AG20443 (cell line): Measurements from ENCODE around the gene SCMH1.
"Not testable (repeated sequence)": the region's sequence is repeated elsewhere in the genome, so short reads cannot be mapped to it uniquely, and the experiment has no call there.

Experiments
- DNase-seq: peaks from one replicate; pipeline ENCODE4 v3.0.0; 2012; ENCODE audit warnings: low spot score, mixed read lengths

The SCMH1 gene

GRCh38 chr1:41211608-41212007, 30.5 kb downstream of the SCMH1 start:
- DNase-seq: not testable (repeated sequence)

- not testable (repeated sequence) for DNase-seq
These were observed 35.1 kb downstream of the SCMH1 start for GRCh38 chr1:41207053-41207452.

DNA sequence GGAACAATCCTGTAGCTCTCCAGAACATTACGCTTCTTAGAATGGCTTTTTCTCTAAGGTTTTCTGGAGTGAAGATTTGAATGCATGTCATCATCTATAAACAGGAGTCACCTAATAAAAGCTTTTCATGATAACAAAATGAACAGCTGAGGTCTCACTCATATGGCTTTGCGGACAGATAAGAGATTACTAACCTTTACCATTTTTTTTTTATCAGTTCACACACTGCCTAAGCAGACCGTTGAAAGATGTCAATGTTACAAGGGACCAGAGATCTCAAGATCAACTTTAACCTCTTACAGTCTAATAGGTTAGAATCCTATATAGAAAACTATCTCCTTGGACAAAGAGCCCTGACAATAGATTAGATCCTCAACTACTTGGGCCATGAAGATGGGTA, 41.4 kb downstream of the SCMH1 start:
- DNase-seq: no peak

DNA sequence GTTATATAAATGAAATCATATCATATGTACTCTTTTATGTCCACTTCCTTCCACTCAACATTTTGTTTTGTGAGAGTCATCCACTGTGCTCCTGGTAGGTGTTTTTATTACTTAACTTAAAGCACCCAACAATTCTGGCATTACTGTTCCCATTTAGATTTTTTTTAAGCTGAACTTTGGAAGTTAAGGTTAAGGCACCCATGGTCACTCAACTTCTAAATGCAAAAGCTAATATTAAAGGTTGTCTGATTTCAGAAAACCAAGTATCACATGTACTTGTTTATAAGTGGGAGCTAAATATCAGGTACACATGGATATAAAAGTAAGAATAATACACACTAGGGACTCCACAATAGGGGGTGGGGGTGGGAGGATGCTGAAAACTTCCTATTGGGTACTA, 42.7 kb downstream of the SCMH1 start:
- DNase-seq: no peak

- DNase-seq: no peak
These were observed 49.5 kb downstream of the SCMH1 start for GRCh38 chr1:41192456-41193178.

DNA sequence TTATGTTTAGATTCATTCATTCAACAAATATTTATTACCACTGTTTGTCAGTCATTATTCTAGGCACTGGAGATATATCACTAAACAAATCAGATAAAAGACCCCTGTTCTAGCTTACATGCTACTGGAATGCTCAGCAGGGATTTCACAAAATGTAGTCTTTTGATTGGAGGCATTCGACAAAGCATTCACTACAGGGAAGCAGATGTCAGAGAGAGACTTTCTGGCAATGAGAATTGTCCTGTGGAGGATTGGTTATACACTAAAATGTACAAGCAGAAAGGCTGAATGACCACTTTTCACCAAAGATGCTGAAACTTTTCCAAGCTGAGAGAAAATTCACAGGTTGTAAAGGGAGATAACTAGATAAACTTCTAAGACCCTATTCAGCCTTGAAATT, 57.7 kb downstream of the SCMH1 start:
- no peak for DNase-seq

DNA sequence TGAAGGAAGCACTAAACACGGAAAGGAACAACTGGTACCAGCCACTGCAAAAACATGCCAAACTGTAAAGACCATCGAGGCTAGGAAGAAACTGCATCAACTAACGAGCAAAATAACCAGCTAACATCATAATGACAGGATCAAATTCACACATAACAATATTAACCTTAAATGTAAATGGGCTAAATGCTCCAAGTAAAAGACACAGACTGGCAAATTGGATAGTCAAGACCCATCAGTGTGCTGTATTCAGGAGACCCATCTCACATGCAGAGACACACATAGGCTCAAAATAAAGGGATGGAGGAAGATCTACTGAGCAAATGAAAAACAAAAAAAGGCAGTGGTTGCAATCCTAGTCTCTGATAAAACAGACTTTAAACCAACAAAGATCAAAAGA, 63.9 kb downstream of the SCMH1 start:
- DNase-seq: not testable (repeated sequence)

- DNase-seq: no peak
These were observed 66.6 kb downstream of the SCMH1 start for GRCh38 chr1:41175546-41175945.

DNA sequence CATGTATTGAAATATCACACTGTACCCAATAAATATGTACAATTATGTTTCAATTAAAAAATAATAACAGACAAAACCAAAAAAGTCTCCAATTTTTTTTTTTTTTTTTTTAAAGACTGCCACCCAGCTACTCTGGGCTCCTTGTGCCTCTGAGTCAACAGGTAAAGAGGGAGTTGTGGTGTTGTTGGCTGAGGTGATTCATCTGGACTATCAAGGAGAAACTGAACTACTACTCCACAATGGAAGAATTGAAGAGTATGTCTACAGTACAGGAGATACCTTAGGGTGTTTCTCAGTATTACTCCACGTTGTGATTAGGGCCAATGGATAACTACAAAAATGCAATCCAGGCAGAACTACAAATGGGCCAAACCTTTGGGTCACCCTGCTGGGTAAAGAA, 67.9 kb downstream of the SCMH1 start:
- no peak for DNase-seq

DNA sequence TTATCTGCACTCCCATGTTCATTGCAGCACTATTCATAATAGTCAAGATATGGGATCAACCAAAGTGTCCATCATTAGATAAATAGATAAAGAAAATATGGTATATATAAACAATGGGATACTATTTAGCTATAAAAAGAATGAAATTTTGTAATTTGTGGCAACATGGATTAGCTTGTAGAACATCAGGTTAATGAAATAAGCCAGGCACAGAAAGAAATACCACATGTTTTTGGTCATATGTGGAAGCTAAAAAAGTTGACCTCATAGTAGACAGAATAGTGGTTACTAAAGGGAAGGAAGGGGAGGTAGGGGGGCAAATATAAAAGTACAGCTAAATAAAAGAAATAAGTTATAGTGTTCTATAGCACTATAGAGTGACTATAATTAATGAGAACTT, 68.5 kb downstream of the SCMH1 start:
- no peak for DNase-seq

DNA sequence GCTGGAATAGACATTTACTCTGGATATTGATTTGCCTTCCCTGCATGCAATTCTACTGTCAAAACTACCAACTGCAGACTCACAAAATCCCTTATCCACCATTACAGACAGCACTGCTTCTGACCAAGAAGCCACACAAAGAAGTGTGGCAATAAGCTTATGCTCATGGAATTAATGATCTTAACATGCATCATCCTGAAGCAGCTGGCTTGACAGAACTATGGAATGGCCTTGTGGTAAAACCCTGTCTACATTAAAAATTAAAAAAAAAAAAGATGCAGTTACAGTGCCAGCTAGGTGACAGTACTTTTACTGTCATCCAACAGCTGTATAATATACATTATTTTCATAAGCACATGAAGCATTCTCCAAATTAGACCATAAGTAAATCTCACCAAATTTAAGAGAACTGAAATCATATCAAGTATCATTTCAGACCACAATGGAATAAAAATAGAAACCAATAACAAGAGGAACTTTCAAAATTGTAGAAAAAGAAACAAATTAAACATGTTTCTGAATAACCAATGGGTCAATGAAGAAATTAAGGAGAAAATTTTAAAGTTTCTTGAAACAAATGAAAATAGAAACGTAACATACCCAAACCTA, 70.7 kb downstream of the SCMH1 start:
- no peak for DNase-seq

GRCh38 chr1:41169799-41170180, 72.3 kb downstream of the SCMH1 start:
- DNase-seq: no peak

DNA sequence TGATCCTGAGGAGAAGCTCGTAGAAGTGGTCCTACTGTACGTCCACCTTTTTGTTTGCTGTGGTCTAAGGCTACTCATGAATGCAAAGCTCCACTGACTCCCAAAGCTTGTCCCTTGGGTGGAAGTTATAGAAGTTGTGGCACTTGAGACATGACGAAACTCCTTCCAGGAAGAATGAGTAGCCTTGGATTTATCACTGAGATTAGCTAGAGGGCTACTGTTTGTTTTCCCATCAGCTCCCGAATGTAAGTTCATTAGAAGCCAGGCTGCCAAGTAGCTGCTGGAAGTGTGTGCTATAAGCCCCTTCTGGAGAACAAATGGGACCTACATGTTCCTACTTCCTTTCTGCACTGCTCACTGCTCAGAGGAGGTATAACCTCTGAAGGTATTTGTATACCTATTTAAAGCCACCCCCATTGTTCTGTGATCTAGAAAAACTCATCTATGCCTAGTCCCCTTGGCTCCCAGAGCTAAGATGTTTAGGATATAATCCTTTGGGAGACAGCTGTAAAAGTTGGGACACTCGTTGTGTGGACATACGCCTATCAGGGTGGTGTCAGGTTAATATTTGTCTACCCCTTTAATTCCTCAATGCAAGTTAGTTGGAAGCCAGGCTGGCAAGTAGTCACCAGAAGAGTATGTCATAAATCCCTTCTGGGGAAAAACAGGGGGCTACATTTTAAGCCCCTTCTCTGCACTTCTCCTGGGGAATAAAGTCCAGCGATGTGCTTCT, 72.9 kb downstream of the SCMH1 start:
- no peak for DNase-seq

- DNase-seq: no peak
These were observed 74.4 kb downstream of the SCMH1 start for GRCh38 chr1:41167667-41168066.

GRCh38 chr1:41164727-41165126, 77.4 kb downstream of the SCMH1 start:
- DNase-seq: no peak

DNA sequence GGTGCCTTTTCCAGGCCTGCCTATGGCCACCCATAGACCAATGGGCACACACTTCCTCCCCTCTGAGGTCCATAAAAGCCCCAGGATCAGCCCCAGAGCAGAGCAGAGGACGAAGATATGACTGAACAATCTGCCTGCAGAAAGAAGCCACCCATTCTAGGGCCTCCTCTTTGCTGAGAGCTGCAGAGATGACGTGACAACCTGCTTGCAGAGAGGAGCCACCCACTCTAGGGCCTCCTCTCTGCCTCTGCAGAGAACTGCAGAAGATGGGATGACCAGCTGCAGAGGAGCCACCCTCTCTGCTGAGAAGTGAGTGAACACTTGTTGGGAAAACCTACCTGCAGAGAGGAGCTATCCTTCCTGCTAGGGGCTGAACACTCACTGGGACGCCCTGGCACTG, 79.7 kb downstream of the SCMH1 start:
- no peak for DNase-seq

DNA sequence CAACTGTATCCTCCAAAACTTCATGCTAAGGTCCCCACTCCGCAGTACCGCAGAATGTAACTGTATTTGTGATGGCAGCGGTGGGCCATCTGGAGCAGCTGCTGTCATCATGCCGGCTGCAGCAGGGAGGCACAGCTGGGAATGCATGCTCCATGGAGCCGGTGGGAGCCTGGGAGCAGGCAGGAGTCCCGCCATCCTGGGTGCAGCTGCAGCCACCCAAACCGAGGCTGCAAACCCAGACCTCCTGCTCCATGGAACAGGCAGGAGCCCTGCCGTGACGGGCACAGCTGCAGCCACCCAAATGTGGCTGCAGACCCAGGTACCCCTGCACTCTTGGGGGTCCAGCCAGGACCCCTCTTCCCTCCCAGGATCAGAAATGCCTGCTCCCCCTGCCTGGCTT, 80.3 kb downstream of the SCMH1 start:
- DNase-seq: no peak

- no peak for DNase-seq
These were observed 81.5 kb downstream of the SCMH1 start for GRCh38 chr1:41160498-41161110.

- DNase-seq: no peak
These were observed 83.1 kb downstream of the SCMH1 start for GRCh38 chr1:41158966-41159365.

- no peak for DNase-seq
These were observed 83.8 kb downstream of the SCMH1 start for GRCh38 chr1:41158147-41158875.

- DNase-seq: no peak
These were observed 87.0 kb downstream of the SCMH1 start for GRCh38 chr1:41155105-41155504.

- no peak for DNase-seq
These were observed 88.3 kb downstream of the SCMH1 start for GRCh38 chr1:41153750-41154274.
